HT-29 (cell line): ENCODE measurements around the gene DGKI. TPM values are rescaled to one million over a fixed set of nuclear protein-coding genes. Genes with fewer than 3 reads are reported as not detected.

Experiments used
- DNase-seq: peaks from one replicate; pipeline ENCODE4 v3.0.0-alpha.2; 2015; ENCODE audit warnings: low spot score
- total RNA-seq: library from RNA; depleted of rRNA; stranded (reverse); fragments of >200 nt; shearing (Covaris generic); gene quantifications from 2 replicates; pipeline ENCODE4 v1.2.3, GENCODE V29; 2014

DGKI gene
- total RNA-seq, 1 experiment from 2014 or later = not detected

GRCh38 chr7:137789215-137789882 is 57.4 kb downstream of the DGKI start:
- DNase-seq = no peak

GRCh38 chr7:137787301-137787976 is 59.3 kb downstream of the DGKI start:
- DNase-seq = no peak

GRCh38 chr7:137778511-137778910 is 68.3 kb downstream of the DGKI start:
- DNase-seq = no peak

- no peak for DNase-seq
These were observed 72.0 kb downstream of the DGKI start for GRCh38 chr7:137774793-137775201.

GRCh38 chr7:137772748-137773147 is 74.0 kb downstream of the DGKI start:
- DNase-seq = no peak

- DNase-seq = no peak
These were observed 74.5 kb downstream of the DGKI start for GRCh38 chr7:137772316-137772715.

- DNase-seq = no peak
These were observed 75.1 kb downstream of the DGKI start for GRCh38 chr7:137771679-137772078.

GRCh38 chr7:137771273-137771672 is 75.5 kb downstream of the DGKI start:
- DNase-seq = no peak

- DNase-seq = no peak
These were observed 78.4 kb downstream of the DGKI start for GRCh38 chr7:137768366-137768765.

- DNase-seq = no peak
These were observed 84.4 kb downstream of the DGKI start for GRCh38 chr7:137762334-137762733.

- no peak for DNase-seq
These were observed 86.7 kb downstream of the DGKI start for GRCh38 chr7:137760111-137760510.

- no peak for DNase-seq
These were observed 89.4 kb downstream of the DGKI start for GRCh38 chr7:137757146-137757925.

GRCh38 chr7:137755846-137756651 is 90.7 kb downstream of the DGKI start:
- DNase-seq = no peak

- DNase-seq = no peak
These were observed 91.3 kb downstream of the DGKI start for GRCh38 chr7:137755427-137755826.

- DNase-seq = no peak
These were observed 92.6 kb downstream of the DGKI start for GRCh38 chr7:137753948-137754851.

- DNase-seq = no peak
These were observed 93.2 kb downstream of the DGKI start for GRCh38 chr7:137753575-137753947.

- DNase-seq = no peak
These were observed 93.7 kb downstream of the DGKI start for GRCh38 chr7:137753067-137753466.

GRCh38 chr7:137751361-137752009 is 95.3 kb downstream of the DGKI start:
- no peak for DNase-seq

- no peak for DNase-seq
These were observed 99.3 kb downstream of the DGKI start for GRCh38 chr7:137747359-137748031.

GRCh38 chr7:137743021-137743420 is 103.8 kb downstream of the DGKI start:
- no peak for DNase-seq
